ENCODE data around the gene RRAGD.
A peak's percentile ranks its signal among the peaks of the same experiment; 100 is the strongest.
"Not testable (repeated sequence)": the region's sequence is repeated elsewhere in the genome, so short reads cannot be mapped to it uniquely, and the experiment has no call there.

RRAGD gene

DNA sequence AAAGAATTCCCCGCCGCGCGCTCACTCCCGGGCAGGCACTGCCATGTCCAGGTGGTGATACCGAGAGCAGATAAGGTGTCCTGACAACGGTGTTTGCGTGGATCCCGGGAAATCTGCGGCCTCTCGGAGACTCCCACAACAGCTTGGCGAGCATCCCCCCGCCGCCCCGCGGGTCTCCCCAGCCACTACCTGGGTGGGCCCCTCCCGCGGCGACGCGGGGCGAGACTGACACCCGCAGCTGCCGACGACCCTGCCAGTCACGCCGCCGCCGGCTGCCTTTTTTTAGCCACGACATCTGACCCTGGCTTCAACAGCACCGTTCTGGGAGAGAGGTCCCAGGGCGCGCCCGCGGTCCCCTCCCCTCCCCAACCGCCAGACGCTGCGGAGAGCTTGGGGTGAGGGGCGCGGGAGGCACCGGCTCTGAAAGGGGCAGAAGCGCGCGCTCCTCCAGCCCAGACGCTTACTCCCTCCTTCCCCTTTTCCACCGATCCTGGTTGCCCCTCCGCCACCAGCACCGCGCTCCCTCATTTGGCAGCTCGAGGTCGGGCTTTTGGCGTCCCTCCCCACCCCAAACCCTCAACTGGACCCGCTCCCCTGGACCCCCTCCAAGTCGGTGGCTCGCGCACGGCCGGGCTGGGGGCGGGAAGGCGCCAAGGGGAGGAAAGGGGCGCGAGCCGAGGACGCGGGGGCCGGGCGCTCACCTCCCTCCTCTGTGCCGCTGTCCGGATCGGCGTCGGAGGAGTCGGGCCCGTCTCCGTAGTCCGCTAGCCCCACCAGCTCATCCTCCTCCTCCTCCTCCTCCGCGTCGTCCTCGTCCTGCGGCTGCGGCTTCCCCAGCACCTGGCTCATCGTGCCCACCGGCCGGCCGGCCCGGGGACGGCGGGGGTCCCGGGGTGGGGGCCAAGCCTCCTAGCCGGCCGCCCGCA is 665 bp downstream of the RRAGD start:
- no peak for DNase-seq

DNA sequence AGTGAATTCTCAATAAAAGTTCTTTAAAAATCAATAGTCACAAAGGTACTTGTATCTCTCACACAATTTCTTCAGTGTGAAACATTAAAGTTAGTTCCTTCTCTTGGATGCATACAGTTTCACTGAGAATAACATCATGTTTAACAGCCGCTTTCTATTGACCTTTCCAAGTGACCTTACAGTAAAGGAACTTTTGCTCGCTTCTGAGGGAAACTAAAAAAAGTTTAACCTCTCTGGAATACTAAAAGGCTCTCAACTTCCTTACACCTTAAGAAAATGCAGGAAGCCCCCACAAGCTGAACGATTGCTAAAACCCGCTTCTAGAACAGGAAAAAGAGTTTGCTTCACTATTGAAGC is 1.3 kb downstream of the RRAGD start:
- no peak for DNase-seq

DNA sequence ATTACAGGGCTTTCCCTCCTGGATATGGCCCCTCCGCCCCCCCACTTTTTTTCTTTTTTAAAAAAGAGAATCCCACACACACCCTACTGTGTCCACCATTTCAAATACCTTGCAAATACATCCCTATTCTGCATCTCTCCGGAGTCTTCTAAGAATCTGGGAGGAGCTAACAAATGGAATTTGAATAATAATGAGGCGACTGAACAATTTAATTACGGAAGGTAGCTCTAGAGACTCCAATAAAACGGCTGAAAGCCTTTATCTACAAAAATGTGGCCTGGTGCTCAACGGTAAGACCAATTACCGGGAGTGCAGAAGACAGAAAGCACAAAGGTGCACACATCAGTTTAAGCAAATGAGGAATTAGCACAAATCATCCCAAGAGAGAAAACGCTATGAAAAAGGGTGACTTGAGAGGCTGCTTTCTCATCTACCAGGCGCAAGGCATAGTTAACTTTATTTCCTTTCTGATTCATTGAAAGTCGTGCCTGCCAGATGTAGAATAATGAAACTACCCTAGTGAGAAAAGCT is 1.8 kb downstream of the RRAGD start:
- DNase-seq = no peak

DNA sequence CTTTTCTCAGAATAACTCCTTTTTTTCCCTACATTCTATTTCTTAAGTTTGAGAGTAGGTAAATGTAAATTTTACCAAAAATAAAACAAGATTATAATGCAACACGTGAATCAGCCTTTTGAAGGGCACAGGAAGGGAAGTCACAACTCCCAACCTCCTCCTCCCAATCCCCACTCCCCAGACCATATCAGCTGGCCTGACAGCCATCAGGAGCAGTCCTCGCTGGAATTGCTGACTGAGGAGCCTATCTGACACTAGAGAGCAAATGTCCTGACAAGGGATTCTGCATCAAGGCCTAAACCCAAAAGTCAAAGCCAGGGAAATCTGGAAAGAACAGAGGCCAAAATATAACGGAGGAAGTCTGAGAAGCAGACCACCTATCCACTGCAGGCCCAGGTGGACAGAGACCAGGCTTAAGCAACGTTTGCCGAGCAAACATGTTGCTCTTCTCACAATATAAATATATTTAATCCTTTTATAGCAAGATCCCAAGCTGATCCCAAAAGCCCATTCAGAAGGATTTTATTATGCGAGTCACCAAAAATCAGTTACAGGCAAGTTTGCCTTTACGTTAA is 2.5 kb downstream of the RRAGD start:
- DNase-seq = no peak

DNA sequence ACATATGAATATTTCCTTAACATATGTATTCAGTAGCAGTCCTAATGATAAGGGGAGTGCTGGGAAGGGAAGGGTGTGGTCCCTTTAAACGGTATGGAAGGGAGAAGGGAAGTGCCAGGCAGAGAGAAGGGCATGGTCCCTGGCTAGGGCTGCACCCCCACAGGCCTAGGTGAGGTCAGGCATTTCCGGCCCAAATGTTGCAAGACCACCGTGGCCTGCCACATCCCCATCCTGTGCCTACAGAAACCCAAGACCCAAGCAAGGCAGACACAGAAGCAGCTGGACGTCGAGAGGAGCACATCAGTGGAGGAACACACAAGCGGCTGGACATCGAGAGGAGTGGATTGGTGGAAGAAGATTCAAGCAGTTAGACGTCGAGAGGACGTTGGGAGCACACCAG is 5.9 kb downstream of the RRAGD start:
- DNase-seq = no peak

DNA sequence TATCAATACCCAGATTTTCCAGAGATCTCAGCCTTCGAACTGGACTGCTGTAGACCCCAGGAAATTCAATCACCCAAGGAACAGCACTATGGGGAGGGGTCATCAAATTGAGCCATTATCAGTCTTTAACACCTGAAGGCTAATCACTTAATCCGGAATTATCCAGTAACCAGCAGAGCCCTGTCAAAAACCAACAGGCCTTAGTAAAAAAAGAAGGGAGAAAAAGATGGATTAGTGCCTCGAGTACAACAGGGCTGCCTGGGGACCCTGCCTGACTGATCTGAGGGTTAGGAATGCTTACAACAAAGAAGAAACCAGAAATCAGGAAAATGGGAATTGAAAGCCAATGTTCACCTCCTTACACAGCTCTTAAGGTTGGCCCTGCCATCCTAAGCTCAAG is 7.6 kb downstream of the RRAGD start:
- no peak for DNase-seq

DNA sequence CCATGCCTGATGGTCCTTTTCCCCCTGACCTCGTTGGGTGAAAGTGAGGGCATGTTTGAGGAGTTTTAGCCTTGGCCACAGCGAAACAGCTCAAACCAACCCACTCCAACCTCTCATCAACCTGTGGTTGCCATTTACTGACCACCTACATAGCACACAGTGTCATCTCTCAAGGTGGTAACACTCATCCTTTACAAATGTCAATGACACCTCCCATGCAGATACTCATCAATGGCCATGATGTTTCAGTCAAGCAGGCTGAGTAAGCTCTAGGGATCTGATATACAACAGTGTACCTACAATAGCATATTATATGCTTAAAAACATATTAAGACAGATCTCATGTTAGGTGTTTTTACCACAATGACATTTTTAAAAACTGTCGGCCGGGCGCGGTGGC is 9.3 kb downstream of the RRAGD start:
- DNase-seq = no peak

DNA sequence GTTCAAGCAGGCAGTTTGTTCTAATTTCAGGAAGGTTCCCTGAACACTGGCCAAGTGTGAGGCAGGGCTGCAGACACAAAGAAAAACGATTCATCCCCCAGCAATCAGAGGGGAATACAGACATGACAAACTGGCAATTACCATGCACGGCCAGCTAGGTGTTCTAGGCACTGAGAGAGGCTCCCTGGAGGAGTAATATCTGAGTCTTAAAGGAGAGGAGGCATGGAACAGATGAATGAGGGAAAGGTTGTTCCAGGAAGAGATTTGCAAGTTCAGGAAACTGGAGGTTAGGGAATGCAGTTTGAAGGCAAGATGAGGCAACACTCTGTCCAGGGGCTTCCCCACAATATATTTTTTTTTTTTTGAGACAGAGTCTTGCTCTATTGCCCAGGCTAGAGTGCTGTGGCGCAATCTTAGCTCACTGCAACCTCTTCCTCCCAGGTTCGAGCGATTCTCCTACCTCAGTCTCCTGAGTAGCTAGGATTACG is 11.1 kb downstream of the RRAGD start:
- DNase-seq = peak; percentile 19

DNA sequence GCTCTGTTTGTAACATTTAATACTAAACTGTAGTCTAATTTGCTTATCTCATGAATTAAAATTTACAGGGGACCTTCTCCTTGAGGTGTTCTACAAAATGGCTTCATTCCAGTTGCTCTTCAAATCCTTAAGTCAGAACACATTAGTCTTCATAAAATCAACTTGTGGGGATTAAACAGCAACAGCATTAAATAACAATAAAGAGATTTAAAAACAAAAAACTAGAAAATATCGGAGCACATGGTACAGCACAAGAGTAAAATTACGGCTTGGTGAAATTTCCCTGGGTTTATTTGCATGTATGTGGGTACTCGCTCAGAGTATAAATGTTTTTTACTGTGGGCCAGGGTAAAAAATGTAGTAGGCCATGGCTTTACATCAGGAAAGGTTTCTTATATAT is 12.0 kb downstream of the RRAGD start:
- no peak for DNase-seq

DNA sequence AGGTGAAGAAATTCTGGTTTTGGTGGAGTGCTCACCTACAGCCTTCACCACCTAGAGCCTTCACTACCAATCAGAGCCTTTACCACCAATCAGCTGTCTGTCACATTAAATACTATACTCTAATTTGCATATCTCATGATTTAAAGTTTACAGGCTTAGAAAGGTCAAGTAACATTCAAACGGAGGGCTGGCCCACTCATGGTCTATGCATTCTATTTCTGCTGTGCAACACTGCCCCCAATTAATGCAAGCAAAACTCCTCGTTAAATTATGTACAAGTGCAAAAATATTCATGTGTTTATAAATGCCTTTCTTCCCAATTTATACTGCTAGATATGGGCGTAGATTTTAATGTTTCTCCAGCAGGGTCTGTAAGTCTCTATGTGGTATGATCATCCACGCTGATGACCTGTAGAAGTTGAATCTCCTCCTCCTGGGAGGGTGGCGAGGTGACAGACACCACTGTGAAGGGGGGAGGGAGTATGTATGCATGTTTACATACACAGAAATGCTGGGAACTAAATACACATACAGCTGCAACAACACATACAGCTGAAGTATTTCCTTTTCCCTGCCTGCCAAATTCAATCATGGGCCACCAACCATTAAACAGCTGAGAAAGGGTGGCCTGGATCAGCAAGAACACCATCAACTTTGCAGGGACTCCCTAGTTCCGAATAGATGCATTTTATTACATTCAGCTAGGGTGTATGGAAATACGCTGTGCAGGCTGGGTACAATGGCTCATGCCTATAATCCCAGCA is 13.1 kb downstream of the RRAGD start:
- DNase-seq = no peak

DNA sequence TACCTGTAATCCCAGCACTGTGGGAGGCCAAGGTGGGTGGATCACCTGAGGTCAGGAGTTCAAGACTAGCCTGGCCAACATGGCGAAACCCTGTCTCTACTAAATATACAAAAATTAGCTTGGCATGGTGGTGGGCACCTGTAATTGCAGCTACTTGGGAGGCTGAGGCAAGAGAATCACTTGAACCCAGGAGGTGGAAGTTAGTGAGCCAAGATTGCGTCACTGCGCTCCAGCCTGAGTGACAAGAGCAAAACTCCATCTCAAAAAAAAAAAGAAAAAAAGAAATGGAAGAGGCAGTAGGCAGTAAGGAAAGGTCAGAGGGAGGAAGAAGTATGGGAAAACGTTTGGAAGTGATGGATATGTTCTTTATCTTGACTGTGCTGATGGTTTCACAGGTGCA is 14.2 kb downstream of the RRAGD start:
- DNase-seq = not testable (repeated sequence)

DNA sequence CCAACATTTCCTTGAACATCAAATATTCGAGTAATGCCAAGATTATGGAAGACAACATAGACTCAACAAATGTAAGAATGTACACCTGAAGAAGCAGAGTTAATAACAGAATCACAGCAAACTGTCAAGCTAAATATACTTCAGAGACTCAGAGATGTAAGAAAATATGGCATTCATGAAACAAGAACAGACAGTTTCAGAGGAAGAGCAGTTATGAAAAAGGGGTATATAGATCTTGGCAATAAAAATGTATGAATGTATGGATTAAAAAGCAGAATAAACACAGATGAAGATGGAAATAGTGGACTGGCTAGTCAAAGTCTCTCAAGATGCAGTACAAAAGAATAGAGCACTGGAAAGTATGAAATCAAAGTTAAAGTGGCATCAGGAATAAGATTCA is 18.4 kb downstream of the RRAGD start:
- no peak for DNase-seq

DNA sequence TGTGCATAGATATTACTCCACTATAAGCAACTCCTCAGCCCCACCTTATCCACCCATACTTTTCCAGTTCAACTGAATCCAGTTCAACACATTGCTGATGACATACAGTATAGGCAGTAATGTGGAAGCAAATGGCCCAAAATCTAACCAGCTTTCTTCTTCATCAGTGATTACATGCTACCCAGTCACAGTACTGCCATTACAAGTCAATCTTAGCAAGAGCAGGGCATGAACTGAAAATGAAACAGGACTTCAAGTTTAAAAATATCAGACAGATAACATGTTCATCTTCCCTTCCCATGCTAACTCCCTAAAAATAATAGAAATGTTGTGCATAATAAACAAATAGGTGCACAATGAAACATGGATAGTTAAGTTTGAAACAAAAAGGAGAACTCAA is 19.2 kb downstream of the RRAGD start:
- DNase-seq = no peak

DNA sequence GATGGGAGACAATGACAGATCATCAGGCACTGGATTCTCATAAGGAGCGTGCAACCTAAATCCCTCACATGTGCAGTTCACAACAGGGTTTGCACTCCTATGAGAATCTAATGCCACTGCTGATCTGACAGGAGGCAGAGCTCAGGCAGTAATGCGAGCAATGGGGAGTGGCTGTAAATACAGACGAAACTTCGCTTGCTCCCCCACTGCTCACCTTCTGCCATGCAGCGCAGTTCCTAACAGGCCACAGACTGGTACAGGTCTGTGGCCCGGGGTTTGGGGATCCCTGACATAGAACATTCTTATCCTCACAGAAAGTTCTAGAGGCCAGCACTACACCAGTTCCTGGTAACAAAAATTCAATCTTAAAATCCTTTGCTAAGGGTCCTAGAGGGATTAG is 23.2 kb downstream of the RRAGD start:
- DNase-seq = no peak

DNA sequence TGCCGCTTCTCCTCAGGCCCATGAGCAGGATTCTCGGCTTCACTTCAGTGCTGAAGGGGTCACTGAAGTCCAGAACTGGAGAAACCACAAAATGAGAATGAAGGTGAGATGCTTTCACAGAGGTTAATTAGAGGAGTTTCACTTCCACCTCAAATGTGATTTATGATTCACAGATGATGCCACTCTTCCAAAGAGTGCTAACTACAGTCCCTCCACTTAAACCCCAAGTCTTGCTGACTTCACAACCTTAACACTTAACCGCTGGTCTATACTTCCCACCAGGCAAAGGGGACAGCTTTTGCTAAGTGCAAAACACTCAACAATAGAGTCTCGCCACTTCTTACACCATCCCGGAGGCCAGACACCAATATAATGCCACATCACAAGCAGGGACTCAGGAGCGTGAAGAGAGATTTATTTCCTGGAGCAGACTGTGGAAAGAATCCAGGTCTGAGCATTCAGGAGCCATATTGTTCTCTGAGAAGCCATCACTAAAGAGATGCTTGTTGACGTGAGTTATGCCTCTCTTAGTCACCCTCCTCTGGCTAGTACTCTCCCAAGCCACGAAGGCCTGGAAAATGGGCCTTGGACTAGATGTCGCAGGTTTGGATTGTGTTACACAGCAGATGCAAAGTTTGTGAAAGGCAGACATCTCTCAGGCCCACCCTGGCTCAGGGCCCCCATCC is 24.4 kb downstream of the RRAGD start:
- DNase-seq = no peak

DNA sequence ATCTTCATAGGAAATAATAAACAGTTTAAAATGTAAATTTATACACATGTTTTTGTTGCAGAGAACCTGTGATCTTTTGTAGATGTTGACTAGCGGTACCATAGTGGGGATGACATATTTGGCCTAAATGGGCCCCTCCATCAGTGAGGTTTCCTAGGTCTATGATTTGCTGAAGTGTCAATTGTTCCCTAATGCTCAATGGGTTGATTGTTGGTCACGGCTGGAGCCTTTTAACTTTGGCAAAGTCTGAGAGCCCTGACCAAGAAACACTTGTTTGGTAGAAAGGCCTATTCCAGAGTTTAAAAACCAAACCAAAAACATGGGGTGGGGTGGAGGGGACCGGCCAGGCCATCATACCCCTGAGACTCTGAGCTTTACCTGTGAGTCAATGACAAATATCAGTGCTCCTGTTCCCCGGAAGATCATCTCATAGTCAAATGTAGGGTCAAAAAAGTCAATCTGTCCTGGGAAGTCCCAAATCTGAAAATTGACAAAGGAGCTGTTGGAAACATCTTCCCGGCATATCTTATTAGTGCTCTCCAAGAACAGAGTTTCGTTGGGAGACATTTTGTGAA is 25.1 kb downstream of the RRAGD start:
- DNase-seq = no peak

DNA sequence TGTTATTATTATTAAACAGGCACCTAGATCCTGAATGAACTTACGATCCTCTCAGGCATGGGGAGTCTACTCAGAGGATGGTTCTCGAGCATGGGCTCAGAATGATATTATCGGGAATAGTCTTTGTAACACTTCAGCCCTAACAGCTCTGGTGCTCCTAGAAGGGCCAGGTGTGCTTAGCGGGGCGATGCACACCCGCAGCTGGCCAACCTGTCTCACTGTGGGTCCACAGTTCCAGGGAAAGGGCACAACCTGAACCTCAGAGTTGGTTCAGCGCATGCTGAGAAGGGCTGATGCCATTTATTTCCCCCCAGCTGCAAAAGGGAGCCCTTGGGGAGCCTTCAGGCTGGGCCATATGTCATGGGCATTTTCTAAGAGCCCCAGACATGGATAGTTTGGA is 26.2 kb downstream of the RRAGD start:
- no peak for DNase-seq

DNA sequence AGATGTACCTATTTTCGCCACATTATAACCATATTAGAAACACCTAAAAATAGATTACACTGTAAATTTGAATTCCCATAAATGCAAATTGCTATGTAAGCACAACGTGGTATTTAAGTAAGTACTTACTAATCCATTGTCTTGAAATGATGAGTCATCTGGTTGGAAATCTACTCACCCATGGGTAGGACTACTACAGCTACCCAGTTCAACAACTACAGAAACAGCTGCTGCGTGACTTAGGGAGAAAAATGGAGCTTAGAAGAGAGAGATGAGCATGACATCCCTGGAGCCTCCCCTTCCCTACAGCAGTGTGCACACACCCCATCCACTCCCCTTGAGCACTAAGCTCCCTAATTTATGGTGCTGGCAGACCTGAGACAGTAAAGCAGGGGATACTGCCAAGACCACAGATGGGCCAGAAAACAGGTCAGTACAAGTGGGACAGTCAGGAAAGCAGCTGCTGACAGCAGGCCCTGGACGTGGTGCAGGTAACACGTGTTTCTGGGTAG is 26.9 kb downstream of the RRAGD start:
- DNase-seq = no peak

DNA sequence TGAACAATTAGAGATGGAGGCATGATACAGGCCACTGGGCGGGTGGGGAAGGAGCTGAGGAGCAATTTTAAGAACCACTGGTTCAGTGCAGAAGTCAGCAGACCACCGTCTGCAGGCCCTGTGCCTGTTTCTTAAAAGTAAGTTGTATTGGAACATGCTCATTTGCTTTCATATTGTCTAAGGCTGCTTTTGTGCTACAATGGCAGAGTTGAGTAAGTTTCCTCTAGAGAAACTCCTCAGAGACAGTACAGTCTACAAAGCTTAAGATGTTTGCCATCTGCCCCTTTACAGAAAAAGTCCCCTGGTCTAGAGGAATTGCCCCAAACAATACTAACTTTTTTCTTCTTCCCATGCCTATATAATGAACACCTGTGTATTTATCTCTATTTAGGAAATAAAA is 31.0 kb downstream of the RRAGD start:
- no peak for DNase-seq

DNA sequence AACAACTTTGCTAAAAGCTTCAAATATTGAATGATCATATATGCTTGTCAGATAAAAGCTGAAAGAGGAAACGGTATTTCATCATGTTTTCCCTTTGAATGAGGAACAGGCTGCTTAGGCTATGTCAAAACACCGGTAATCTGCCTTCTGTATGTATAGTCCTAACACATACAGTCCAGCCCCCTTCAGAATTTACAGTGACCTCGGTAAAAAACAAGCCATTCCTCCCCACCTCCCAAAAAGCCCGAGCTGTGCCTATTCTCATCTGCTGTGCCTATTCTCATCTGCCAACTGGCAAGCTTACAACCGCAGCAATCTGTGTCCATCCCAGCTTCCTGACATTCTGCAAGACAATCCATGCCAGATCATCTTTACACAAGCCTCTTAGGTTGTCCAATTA is 32.8 kb downstream of the RRAGD start:
- DNase-seq = no peak

DNA sequence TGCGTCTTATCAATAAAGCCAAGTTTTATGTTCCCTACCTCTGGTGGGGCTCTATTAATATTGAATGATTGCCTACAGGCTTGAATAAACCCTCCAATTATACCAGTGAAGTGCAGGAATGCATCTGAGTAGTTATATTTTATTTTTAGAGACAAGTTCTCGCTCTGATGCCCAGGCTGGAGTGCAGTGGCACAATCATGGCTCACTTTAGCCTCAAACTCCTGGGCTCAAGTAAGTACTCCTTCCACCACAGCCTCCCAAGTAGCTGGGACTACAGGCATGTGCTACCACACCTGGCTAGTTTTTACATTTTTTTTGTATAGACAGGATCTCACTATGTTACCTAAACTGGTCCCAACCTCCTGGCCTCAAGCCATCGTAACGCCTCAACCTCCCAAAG is 33.4 kb downstream of the RRAGD start:
- DNase-seq = no peak
